Measurements from ENCODE around the gene MED9. TPM values are rescaled to one million over a fixed set of nuclear protein-coding genes. Genes with fewer than 3 reads are reported as not detected.
"Not testable (repeated sequence)": the region's sequence is repeated elsewhere in the genome, so short reads cannot be mapped to it uniquely, and the experiment has no call there.

The MED9 gene
- total RNA-seq, 1 experiment from 2014 or later = 28.3 TPM

DNA sequence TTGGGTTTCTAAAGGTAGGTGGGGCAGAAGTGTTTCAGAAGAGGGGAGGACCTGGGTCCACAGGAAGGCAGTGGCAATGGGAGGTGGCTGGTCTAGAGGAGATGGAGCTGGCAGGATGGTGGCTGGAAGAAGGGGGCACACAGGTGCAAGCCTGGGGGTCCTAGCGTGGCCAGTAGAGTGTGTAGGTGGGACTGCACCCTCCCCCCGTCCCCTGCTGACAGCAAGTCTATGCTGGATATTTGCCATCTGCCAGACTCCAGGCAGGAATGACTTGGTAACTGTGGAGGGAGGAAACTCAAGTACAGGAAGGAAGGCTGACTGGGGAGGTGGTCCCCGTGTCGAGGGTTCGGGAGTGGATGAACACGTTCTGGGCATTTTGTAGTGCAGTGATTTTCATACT is 8.6 kb downstream of the MED9 start:
- no peaks in the 10 kb centered on the region for H3K9me3 ChIP-seq (ENCODE audit: low read length)
- H3K9ac ChIP-seq (ENCODE audit: low read length) = no peak overlapping the region
- no peak overlapping the region for H3K27ac ChIP-seq (ENCODE audit: low read length)
- no peaks in the 10 kb centered on the region for H3F3A ChIP-seq (ENCODE audit: low read length, unreplicated experiment)
- DNase-seq (no peak), ATAC-seq (no peak)
- POLR2A ChIA-PET (ENCODE audit: unreplicated experiment) = no interaction called here
- no TSS peak for BruUV-seq (replicated peaks)
- H4K20me1 ChIP-seq (ENCODE audit: low read length) = peaks cover 26% of the 10 kb centered on the region
- TF ChIP-seq EZH2 (IDR thresholded peaks at IDR 0.05; ENCODE audit: low read length, unreplicated experiment) (no peak), EZH2phosphoT487 (IDR thresholded peaks at IDR 0.05; ENCODE audit: borderline replicate concordance, low read length) (no peak)
- TF ChIP-seq, protein P1, sequence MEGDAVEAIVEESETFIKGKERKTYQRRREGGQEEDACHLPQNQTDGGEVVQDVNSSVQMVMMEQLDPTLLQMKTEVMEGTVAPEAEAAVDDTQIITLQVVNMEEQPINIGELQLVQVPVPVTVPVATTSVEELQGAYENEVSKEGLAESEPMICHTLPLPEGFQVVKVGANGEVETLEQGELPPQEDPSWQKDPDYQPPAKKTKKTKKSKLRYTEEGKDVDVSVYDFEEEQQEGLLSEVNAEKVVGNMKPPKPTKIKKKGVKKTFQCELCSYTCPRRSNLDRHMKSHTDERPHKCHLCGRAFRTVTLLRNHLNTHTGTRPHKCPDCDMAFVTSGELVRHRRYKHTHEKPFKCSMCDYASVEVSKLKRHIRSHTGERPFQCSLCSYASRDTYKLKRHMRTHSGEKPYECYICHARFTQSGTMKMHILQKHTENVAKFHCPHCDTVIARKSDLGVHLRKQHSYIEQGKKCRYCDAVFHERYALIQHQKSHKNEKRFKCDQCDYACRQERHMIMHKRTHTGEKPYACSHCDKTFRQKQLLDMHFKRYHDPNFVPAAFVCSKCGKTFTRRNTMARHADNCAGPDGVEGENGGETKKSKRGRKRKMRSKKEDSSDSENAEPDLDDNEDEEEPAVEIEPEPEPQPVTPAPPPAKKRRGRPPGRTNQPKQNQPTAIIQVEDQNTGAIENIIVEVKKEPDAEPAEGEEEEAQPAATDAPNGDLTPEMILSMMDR (conservative IDR thresholded peaks at IDR 0.05; ENCODE audit: low read depth, low read length) = no peak
- no peak overlapping the region for H3K4me2 ChIP-seq (ENCODE audit: low read length)
- H3K36me3 ChIP-seq (ENCODE audit: low read depth, low read length) = peaks cover 32% of the 10 kb centered on the region; the same call in 1 of the 2 replicates
- H3K9me2 ChIP-seq (replicated peaks; ENCODE audit: low read length) = no peaks in the 10 kb centered on the region
- H2AFZ ChIP-seq (ENCODE audit: low read length) = no peak overlapping the region
- H3K4me1 ChIP-seq (ENCODE audit: insufficient read depth, low read length) = 0 out of 2 replicates have a peak, but pooled peaks cover 6% of the 10 kb centered on the region
- no peaks in the 10 kb centered on the region for H3K27me3 ChIP-seq (ENCODE audit: low read length)
- intact Hi-C loops (cut with micrococcal nuclease) = no loop called here
- CTCF ChIA-PET = no interaction called here
- no peak overlapping the region for H3K4me3 ChIP-seq (ENCODE audit: low read length)
- H3K79me2 ChIP-seq (ENCODE audit: low read length) = peaks cover 61% of the 10 kb centered on the region

DNA sequence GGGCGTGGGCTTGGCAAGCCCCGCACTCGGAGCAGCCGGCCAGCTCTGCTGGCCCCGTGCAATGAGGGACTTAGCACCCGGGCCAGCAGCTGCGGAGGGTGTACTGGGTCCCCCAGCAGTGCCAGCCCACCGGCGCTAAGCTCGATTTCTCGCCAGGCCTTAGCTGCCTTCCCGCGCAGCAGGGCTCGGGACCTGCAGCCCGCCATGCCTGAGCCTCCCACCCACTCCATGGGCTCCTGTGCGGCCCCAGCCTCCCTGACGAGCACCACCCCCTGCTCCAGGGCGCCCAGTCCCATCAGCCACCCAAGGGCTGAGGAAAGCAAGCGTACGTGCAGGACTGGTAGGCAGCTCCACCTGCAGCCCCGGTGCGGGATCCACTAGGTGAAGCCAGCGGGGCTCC is 9.6 kb downstream of the MED9 start:
- ATAC-seq; H3K9me2 ChIP-seq (replicated peaks; ENCODE audit: low read length); H3K27ac ChIP-seq (ENCODE audit: low read length); DNase-seq; H3K27me3 ChIP-seq (ENCODE audit: low read length); H3K4me3 ChIP-seq (ENCODE audit: low read length); intact Hi-C loops (cut with micrococcal nuclease); POLR2A ChIA-PET (ENCODE audit: unreplicated experiment); CTCF ChIA-PET; H3K9me3 ChIP-seq (ENCODE audit: low read length); H2AFZ ChIP-seq (ENCODE audit: low read length); H3K4me2 ChIP-seq (ENCODE audit: low read length); H3K9ac ChIP-seq (ENCODE audit: low read length); H3F3A ChIP-seq (ENCODE audit: low read length, unreplicated experiment); H3K4me1 ChIP-seq (ENCODE audit: insufficient read depth, low read length); BruUV-seq (replicated peaks): not testable (repeated sequence)
- peaks cover 29% of the 10 kb centered on the region for H4K20me1 ChIP-seq (ENCODE audit: low read length)
- H3K36me3 ChIP-seq (ENCODE audit: low read depth, low read length) = peaks cover 39% of the 10 kb centered on the region; the same call in 1 of the 2 replicates
- peaks cover 51% of the 10 kb centered on the region for H3K79me2 ChIP-seq (ENCODE audit: low read length)

DNA sequence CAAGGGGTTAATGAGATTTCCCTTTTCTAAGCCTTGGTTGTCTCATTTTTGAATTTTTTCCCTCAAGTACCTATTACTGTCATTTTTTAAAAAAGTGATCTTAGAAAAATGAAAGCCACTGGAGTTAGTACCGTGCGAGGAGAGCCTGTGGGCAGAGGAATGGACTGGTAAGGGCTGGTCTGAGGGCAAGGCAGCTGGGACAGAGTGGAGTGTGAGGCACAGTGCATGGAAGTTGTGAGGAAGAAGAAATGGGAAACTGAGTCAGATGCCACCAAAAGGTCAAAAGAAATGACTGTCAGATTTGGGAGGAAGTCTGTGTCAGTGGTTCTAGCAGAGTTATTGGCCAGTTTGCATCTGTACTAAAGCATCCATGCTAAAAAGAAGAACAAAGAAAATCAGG is 11.2 kb downstream of the MED9 start:
- Histone ChIP-seq H3K27me3 (ENCODE audit: low read length) (no peaks in the 10 kb centered on the region), H3K27ac (ENCODE audit: low read length) (no peak overlapping the region), H4K20me1 (ENCODE audit: low read length) (peaks cover 13% of the 10 kb centered on the region), H3K9me2 (replicated peaks; ENCODE audit: low read length) (no peaks in the 10 kb centered on the region), H3K9ac (ENCODE audit: low read length) (no peak overlapping the region), H3K9me3 (ENCODE audit: low read length) (no peaks in the 10 kb centered on the region), H3K4me3 (ENCODE audit: low read length) (no peak overlapping the region), H2AFZ (ENCODE audit: low read length) (no peak overlapping the region), H3K79me2 (ENCODE audit: low read length) (peaks cover 35% of the 10 kb centered on the region), H3K36me3 (ENCODE audit: low read depth, low read length) (peaks cover 42% of the 10 kb centered on the region; the same call in 1 of the 2 replicates), H3F3A (ENCODE audit: low read length, unreplicated experiment) (no peaks in the 10 kb centered on the region), H3K4me1 (ENCODE audit: insufficient read depth, low read length) (no peaks in the 10 kb centered on the region), H3K4me2 (ENCODE audit: low read length) (no peak overlapping the region)
- intact Hi-C loops (cut with micrococcal nuclease) = no loop called here
- no TSS peak for BruUV-seq (replicated peaks)
- ChIA-PET CTCF (no interaction called here), POLR2A (ENCODE audit: unreplicated experiment) (no interaction called here)
- TF ChIP-seq EZH2 (IDR thresholded peaks at IDR 0.05; ENCODE audit: low read length, unreplicated experiment) (no peak), EZH2phosphoT487 (IDR thresholded peaks at IDR 0.05; ENCODE audit: borderline replicate concordance, low read length) (no peak)
- TF ChIP-seq, protein P1 (conservative IDR thresholded peaks at IDR 0.05; ENCODE audit: low read depth, low read length) = no peak
- DNase-seq = no peak
- no peak for ATAC-seq

Data from PC-3 (cell line).